B cell (primary cell): ENCODE measurements around the gene MLXIPL. TPM values are rescaled to one million over a fixed set of nuclear protein-coding genes. Genes with fewer than 3 reads are reported as not detected.

ENCODE experiments used
- ATAC-seq: fragments of 200-7000 bp; cut with Tn5 transposase; one replicate; pipeline ENCODE4 v1.10.0; 2021; ENCODE audit warnings: low read depth, mild to moderate bottlenecking, moderate number of reproducible peaks, moderate library complexity
- CTCF ChIA-PET: fragments of 350-600 bp; sonication (Branson Sonifier 250); formaldehyde crosslinking; loops from one replicate; lab custom pipeline; 2021; ENCODE audit warnings: antibody characterized with exemption, inconsistent platforms; lab: Charles Lee
- POLR2A ChIA-PET: fragments of 350-600 bp; sonication (Branson Sonifier 250); formaldehyde crosslinking; loops from one replicate; lab custom pipeline; 2021; ENCODE audit warnings: antibody characterized with exemption; lab: Charles Lee
- DNase-seq: peaks from one replicate; pipeline ENCODE4 v3.0.0; 2013
- H2AFZ ChIP-seq: 2 replicates; pipeline ENCODE4 v1.6.1; 2012; ENCODE audit warnings: mild to moderate bottlenecking, low read depth, low read length; ENCODE audit not compliant: insufficient read depth, poor library complexity, severe bottlenecking
- H3K27ac ChIP-seq, 2 donors: 1 replicate in 1 of 2; 2 replicates in 1 of 2; pipeline ENCODE4 v1.5.1; 2012 to 2013; ENCODE audit warnings: low read length in 2 of 2, mild to moderate bottlenecking in 2 of 2, moderate library complexity in 1 of 2
- H3K27me3 ChIP-seq, 4 experiments: fragments of 200-600 bp in 1 of 4; sonication (generic) in 1 of 4; replicated peaks in 1 of 4; 1 replicate in 2 of 4; 2 replicates in 2 of 4; pipeline versions ENCODE4 v1.6.1 to v1.7.0; 2013 to 2016; ENCODE audit warnings: low read length in 3 of 4, mild to moderate bottlenecking in 2 of 4, mixed read lengths in 1 of 4, moderate library complexity in 1 of 4; ENCODE audit not compliant: insufficient read depth in 4 of 4, control insufficient read depth in 3 of 4; ENCODE audit errors: control extremely low read depth in 1 of 4
- H3K36me3 ChIP-seq, 2 experiments: replicated peaks in 1 of 2; 1 replicate in 1 of 2; 2 replicates in 1 of 2; pipeline versions ENCODE4 v1.6.1 to v1.7.1; 2013; ENCODE audit warnings: low read length in 1 of 2; ENCODE audit not compliant: insufficient read depth in 2 of 2, control insufficient read depth in 1 of 2; ENCODE audit errors: control extremely low read depth in 1 of 2, extremely low read depth in 1 of 2
- H3K4me1 ChIP-seq, 2 donors: fragments of 200-600 bp in 1 of 2; sonication (generic) in 1 of 2; 1 replicate in 1 of 2; 2 replicates in 1 of 2; pipeline versions ENCODE4 v1.5.1 to v1.6.1; 2013 to 2017; ENCODE audit warnings: low read length in 2 of 2; ENCODE audit not compliant: control insufficient read depth in 2 of 2, insufficient read depth in 2 of 2
- H3K4me2 ChIP-seq: replicated peaks from 2 replicates; pipeline ENCODE3; 2012; ENCODE audit warnings: mild to moderate bottlenecking, low read depth, low read length; ENCODE audit not compliant: poor library complexity, severe bottlenecking
- H3K4me3 ChIP-seq, 5 experiments: fragments of 200-600 bp in 1 of 5; sonication (generic) in 1 of 5; 1 replicate in 3 of 5; 2 replicates in 2 of 5; pipeline versions ENCODE4 v1.5.1 to v1.7.0; 2011 to 2016; ENCODE audit warnings: low read length in 4 of 5, mild to moderate bottlenecking in 4 of 5, low read depth in 2 of 5, control low read depth in 1 of 5, moderate library complexity in 1 of 5; ENCODE audit not compliant: insufficient read depth in 1 of 5; ENCODE audit errors: control extremely low read depth in 1 of 5, extremely low read depth in 1 of 5
- H3K79me2 ChIP-seq: fragments of 200-600 bp; sonication (generic); one replicate; pipeline ENCODE4 v1.6.0; 2016; ENCODE audit warnings: low read length; ENCODE audit not compliant: control insufficient read depth, insufficient read depth
- H3K9ac ChIP-seq: fragments of 200-600 bp; sonication (generic); 2 replicates; pipeline ENCODE4 v1.6.1; 2017; ENCODE audit warnings: mild to moderate bottlenecking, low read length, moderate library complexity
- H3K9me3 ChIP-seq, 3 donors: one replicate each; pipeline versions ENCODE4 v1.6.1 to v1.7.1; 2013; ENCODE audit warnings: low read length in 2 of 3; ENCODE audit not compliant: control insufficient read depth in 2 of 3, insufficient read depth in 1 of 3; ENCODE audit errors: control extremely low read depth in 1 of 3
- H4K20me1 ChIP-seq: 2 replicates; pipeline ENCODE4 v1.6.0; 2012; ENCODE audit warnings: mild to moderate bottlenecking, low read length; ENCODE audit not compliant: insufficient read depth, control insufficient read depth, poor library complexity, severe bottlenecking
- H3K27ac Mint-ChIP-seq: one replicate; pipeline ENCODE4 v1.8.0; 2021; ENCODE audit warnings: mixed read lengths
- H3K27me3 Mint-ChIP-seq: one replicate; pipeline ENCODE4 v1.8.0; 2021; ENCODE audit warnings: mixed read lengths
- H3K4me1 Mint-ChIP-seq: one replicate; pipeline ENCODE4 v1.8.0; 2021; ENCODE audit warnings: mixed read lengths
- H3K4me3 Mint-ChIP-seq: one replicate; pipeline ENCODE4 v1.8.0; 2021; ENCODE audit warnings: mixed read lengths
- H3K9me3 Mint-ChIP-seq: one replicate; pipeline ENCODE4 v1.8.0; 2022; ENCODE audit warnings: mixed read lengths; ENCODE audit not compliant: insufficient read depth
- WGBS: methylation state at CpG from one replicate; pipeline ENCODE4 v1.1.5; 2013; ENCODE audit warnings: missing lambda C conversion rate; ENCODE audit not compliant: insufficient coverage; 5-methylcytosine and 5-hydroxymethylcytosine counted together
- intact Hi-C: fragments of 100-400 bp; cut with micrococcal nuclease; formaldehyde crosslinking; loops from one replicate; pipeline ENCODE4 v1.10.0; 2022
- polyA plus RNA-seq: library from polyadenylated mRNA; depleted of rRNA; stranded (reverse); fragments of >200 nt; gene quantifications from 2 replicates; pipeline ENCODE4 v1.2.3, GENCODE V29; 2012
- total RNA-seq, 2 donors: library from RNA; stranded (reverse); fragments of 120-200 nt in 1 of 2; gene quantifications; 1 replicate in 1 of 2; 2 replicates in 1 of 2; pipeline versions ENCODE4 v1.2.3 to v1.2.4, GENCODE V29; 2013 to 2022
- TF ChIP-seq, protein P1 (sequence below): fragments of 200-600 bp; IDR thresholded peaks from one replicate; pipeline ENCODE4 v1.8.0; 2022; ENCODE audit warnings: antibody characterized with exemption, mild to moderate bottlenecking

Gene MLXIPL
- total and polyA plus RNA-seq, 2 donors (not counting 1 experiment from before 2014, with no cell fraction given), result not detected

DNA sequence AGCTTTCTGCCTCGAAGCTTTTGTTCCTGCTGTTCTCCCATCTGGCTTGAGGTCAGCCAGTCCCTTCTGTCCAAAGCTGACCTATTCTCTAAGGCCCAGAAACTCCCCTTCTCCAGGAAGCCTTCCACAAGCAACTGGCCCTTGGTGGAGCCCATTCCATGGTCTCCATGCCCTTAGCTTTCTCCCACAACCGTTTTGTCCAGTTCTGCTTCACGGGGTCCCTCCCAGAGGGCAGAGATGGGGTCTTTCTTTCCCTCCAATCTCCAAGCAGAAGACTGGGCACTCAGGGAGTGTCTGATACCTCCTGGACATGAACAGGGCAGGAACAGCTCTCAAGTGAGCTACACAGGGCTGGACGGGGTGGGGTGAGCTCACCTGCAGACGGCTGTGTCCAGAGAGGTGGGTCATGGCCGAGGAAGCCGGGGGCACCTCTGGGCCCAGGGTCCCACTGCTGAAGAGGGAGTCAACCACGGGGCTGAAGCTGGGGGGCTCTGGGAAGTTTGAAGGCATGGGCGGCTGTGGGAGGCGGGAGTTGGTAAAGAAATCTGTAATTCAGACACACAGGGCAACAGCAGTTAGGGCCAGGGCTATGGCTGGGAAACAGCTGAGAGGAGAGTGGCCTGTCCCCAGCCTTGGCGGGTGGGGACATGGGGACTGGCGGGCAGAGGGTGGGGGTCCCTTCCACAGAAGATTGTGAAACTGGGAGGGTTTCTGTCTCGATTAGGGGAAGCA is 25.0 kb downstream of the MLXIPL start:
- POLR2A ChIA-PET, result interaction anchor here (0.6 kb wide), 1 partner anchor 784 kb away, joined by 3 read pairs; no protein-coding TSS in a partner anchor
- intact Hi-C loops, result no loop called here
- CTCF ChIA-PET, result interaction anchor here (1.6 to 2.2 kb wide), 2 partner anchors 7 to 126 kb away, joined by 5 read pairs; no protein-coding TSS in a partner anchor

More for the DNA sequence above, 25.0 kb downstream of the MLXIPL start:
- WGBS, result 85% methylated on average over 11 of the region's 13 CpGs
- Histone ChIP-seq H3K4me1 (no peaks in the 10 kb centered on the region), H3K4me2 (no peak overlapping the region), H3K36me3 (no peaks in the 10 kb centered on the region), H3K4me3 (no peak overlapping the region), H4K20me1 (no peaks in the 10 kb centered on the region), H3K79me2 (no peaks in the 10 kb centered on the region), H2AFZ (no peak overlapping the region), H3K9ac (no peak overlapping the region), H3K9me3 (peaks cover 0 to 4% (median 0%) of the 10 kb centered on the region in 3 donors), H3K27ac (no peak overlapping the region), H3K27me3 (peaks cover 0 to 16% (median 0%) of the 10 kb centered on the region in 4 experiments)
- no peak overlapping the region for H3K4me3 Mint-ChIP-seq
- no peaks in the 10 kb centered on the region for H3K4me1 Mint-ChIP-seq
- H3K27ac Mint-ChIP-seq, result no peak overlapping the region
- DNase-seq (no peak), ATAC-seq (no peak)
- TF ChIP-seq, protein P1, sequence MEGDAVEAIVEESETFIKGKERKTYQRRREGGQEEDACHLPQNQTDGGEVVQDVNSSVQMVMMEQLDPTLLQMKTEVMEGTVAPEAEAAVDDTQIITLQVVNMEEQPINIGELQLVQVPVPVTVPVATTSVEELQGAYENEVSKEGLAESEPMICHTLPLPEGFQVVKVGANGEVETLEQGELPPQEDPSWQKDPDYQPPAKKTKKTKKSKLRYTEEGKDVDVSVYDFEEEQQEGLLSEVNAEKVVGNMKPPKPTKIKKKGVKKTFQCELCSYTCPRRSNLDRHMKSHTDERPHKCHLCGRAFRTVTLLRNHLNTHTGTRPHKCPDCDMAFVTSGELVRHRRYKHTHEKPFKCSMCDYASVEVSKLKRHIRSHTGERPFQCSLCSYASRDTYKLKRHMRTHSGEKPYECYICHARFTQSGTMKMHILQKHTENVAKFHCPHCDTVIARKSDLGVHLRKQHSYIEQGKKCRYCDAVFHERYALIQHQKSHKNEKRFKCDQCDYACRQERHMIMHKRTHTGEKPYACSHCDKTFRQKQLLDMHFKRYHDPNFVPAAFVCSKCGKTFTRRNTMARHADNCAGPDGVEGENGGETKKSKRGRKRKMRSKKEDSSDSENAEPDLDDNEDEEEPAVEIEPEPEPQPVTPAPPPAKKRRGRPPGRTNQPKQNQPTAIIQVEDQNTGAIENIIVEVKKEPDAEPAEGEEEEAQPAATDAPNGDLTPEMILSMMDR, result no peak
- H3K9me3 Mint-ChIP-seq, result no peaks in the 10 kb centered on the region
- peaks cover 30% of the 10 kb centered on the region for H3K27me3 Mint-ChIP-seq
